ENCODE results near the gene ABHD4. TPM values are rescaled to one million over a fixed set of nuclear protein-coding genes. Genes with fewer than 3 reads are reported as not detected.
"Not testable (repeated sequence)": the region's sequence is repeated elsewhere in the genome, so short reads cannot be mapped to it uniquely, and the experiment has no call there.

Gene ABHD4
- total RNA-seq, 1 donor, result 7.5 TPM

DNA sequence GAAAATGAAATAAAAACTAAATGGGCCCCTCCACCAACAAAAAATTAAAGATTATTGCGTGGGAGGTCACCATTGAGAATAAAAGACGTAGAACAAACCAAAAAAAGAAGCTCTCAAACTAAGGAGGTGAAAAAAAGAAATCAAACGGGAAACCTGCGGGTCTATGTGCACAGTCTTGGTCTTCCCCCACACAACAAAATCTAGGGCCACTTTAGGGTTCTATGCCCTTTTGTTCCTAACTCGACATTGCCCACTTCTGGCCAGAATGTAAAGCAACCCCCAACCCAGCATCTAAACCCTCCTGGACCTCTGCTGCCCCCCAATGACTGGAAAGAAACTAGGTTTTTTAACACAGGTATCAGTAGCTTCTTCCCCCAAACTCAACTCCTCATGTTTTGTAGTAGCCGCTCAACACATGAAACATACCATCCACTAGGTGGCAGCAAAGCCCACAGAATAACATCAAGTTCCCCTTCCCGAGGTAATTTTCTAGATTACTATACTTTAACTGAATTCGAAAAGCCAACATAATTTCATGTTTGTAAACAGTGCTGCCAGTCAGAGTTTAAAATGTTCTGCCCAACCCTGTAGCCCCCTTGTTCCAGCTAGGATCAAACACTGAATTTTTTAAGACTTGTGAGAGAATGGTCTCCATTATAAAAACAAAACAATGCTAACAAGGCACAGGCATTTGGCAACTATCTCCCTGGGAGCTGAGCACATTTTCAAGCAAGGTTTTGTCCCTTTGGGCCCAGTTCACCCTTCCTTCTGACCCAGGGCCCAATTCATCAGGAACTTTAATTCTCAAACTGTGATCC is 27.8 kb upstream of the ABHD4 start:
- no peaks in the 10 kb centered on the region for H3K27me3 ChIP-seq (ENCODE audit: insufficient read depth, low read length)
- peak overlapping the region; percentile 23 for H3K4me3 ChIP-seq (ENCODE audit: low read length)
- peaks cover 52% of the 10 kb centered on the region for H3K4me1 ChIP-seq (ENCODE audit: insufficient read depth, low read length)

GRCh38 chr14:22572562-22573058 is 25.5 kb upstream of the ABHD4 start:
- H3K9me3 ChIP-seq (ENCODE audit: low read depth, low read length), result no peaks in the 10 kb centered on the region

More for the DNA sequence above, 27.8 kb upstream of the ABHD4 start:
- H3K9me3 ChIP-seq (ENCODE audit: low read depth, low read length), result no peaks in the 10 kb centered on the region

GRCh38 chr14:22573804-22574203 is 24.3 kb upstream of the ABHD4 start:
- Histone ChIP-seq H3K9me3 (ENCODE audit: low read depth, low read length) (no peaks in the 10 kb centered on the region), H3K4me1 (ENCODE audit: insufficient read depth, low read length) (peaks cover 21% of the 10 kb centered on the region), H3K27me3 (ENCODE audit: insufficient read depth, low read length) (no peaks in the 10 kb centered on the region), H3K4me3 (ENCODE audit: low read length) (no peak overlapping the region)

More at GRCh38 chr14:22572562-22573058, 25.5 kb upstream of the ABHD4 start:
- Histone ChIP-seq H3K4me1 (ENCODE audit: insufficient read depth, low read length) (peaks cover 32% of the 10 kb centered on the region), H3K4me3 (ENCODE audit: low read length) (no peak overlapping the region), H3K27me3 (ENCODE audit: insufficient read depth, low read length) (no peaks in the 10 kb centered on the region)

- no peaks in the 10 kb centered on the region for H3K9me3 ChIP-seq (ENCODE audit: low read depth, low read length)
- no peak overlapping the region for H3K4me3 ChIP-seq (ENCODE audit: low read length)
- H3K4me1 ChIP-seq (ENCODE audit: insufficient read depth, low read length), result no peaks in the 10 kb centered on the region
- H3K27me3 ChIP-seq (ENCODE audit: insufficient read depth, low read length), result no peaks in the 10 kb centered on the region
Measured at GRCh38 chr14:22577334-22577908, 20.7 kb upstream of the ABHD4 start.

- H3K4me1 ChIP-seq (ENCODE audit: insufficient read depth, low read length), result peaks cover 10% of the 10 kb centered on the region
- H3K9me3 ChIP-seq (ENCODE audit: low read depth, low read length), result no peaks in the 10 kb centered on the region
- H3K4me3 ChIP-seq (ENCODE audit: low read length), result no peak overlapping the region
- no peaks in the 10 kb centered on the region for H3K27me3 ChIP-seq (ENCODE audit: insufficient read depth, low read length)
Measured at GRCh38 chr14:22579236-22579635, 18.9 kb upstream of the ABHD4 start.

DNA sequence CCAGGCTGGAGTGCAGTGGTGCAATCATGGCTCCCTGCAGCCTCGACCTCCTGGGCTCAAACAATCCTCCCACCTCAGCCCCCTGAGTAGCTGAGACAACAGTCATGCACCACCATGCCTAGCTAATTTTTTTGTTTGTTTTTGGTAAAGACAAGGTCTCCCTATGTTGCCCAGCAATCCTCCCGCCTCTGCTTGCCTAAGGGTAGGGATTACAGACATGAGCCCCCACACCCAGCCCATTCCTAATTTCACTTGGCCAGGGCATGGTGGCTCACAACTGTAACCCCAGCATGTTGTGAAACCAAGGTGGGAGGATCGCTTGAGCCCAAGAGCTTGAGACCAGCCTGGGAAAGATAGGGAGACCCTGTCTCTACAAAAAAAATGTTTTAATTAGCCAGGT is 18.2 kb upstream of the ABHD4 start:
- peaks cover 14% of the 10 kb centered on the region for H3K4me1 ChIP-seq (ENCODE audit: insufficient read depth, low read length)
- H3K4me3 ChIP-seq (ENCODE audit: low read length), result no peak overlapping the region
- no peaks in the 10 kb centered on the region for H3K27me3 ChIP-seq (ENCODE audit: insufficient read depth, low read length)
- H3K9me3 ChIP-seq (ENCODE audit: low read depth, low read length), result no peaks in the 10 kb centered on the region

DNA sequence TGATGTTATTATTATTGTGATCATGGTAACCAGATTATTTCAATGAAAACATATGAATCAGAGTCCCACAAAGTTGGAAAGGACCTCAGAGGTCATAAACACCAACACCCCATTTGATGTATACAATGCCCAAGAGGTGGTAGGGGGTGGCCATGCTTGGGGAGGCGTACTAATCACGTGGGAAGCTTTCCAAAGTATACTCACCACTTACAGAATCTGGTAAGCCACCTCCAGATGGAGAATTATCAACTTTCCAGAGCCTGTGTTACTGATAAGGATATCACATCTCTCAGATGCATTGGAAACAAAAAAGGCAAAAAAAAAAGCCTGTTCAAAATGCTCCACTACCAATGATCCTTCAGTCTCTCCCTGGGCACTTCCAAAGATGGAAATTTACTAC is 17.5 kb upstream of the ABHD4 start:
- no peak overlapping the region for H3K4me3 ChIP-seq (ENCODE audit: low read length)
- no peaks in the 10 kb centered on the region for H3K27me3 ChIP-seq (ENCODE audit: insufficient read depth, low read length)
- H3K9me3 ChIP-seq (ENCODE audit: low read depth, low read length), result no peaks in the 10 kb centered on the region
- H3K4me1 ChIP-seq (ENCODE audit: insufficient read depth, low read length), result peaks cover 14% of the 10 kb centered on the region

GRCh38 chr14:22583994-22584393 is 14.1 kb upstream of the ABHD4 start:
- Histone ChIP-seq H3K4me1 (ENCODE audit: insufficient read depth, low read length) (peaks cover 34% of the 10 kb centered on the region), H3K27me3 (ENCODE audit: insufficient read depth, low read length) (no peaks in the 10 kb centered on the region), H3K9me3 (ENCODE audit: low read depth, low read length) (no peaks in the 10 kb centered on the region), H3K4me3 (ENCODE audit: low read length) (no peak overlapping the region)

DNA sequence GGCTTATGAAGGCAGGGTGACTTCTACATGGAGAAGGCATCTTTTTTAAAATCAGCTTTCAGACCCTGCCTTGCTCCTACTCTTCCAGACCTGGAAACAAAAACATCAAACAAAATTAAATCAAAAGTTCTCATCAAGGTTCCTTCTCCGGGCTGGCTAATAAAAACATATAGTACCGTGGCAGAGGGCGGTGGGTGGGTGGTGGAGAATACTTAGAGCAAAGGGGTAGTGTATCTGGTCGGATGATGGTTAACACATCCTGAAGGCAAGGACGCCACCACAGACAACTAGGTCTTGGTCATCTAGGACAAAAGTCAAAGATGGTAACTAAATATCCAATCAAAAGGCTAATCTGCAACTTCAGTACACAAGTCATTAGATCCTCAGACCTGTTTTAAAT is 10.9 kb upstream of the ABHD4 start:
- Histone ChIP-seq H3K4me3 (ENCODE audit: low read length) (no peak overlapping the region), H3K9me3 (ENCODE audit: low read depth, low read length) (no peaks in the 10 kb centered on the region), H3K4me1 (ENCODE audit: insufficient read depth, low read length) (peaks cover 43% of the 10 kb centered on the region), H3K27me3 (ENCODE audit: insufficient read depth, low read length) (no peaks in the 10 kb centered on the region)

DNA sequence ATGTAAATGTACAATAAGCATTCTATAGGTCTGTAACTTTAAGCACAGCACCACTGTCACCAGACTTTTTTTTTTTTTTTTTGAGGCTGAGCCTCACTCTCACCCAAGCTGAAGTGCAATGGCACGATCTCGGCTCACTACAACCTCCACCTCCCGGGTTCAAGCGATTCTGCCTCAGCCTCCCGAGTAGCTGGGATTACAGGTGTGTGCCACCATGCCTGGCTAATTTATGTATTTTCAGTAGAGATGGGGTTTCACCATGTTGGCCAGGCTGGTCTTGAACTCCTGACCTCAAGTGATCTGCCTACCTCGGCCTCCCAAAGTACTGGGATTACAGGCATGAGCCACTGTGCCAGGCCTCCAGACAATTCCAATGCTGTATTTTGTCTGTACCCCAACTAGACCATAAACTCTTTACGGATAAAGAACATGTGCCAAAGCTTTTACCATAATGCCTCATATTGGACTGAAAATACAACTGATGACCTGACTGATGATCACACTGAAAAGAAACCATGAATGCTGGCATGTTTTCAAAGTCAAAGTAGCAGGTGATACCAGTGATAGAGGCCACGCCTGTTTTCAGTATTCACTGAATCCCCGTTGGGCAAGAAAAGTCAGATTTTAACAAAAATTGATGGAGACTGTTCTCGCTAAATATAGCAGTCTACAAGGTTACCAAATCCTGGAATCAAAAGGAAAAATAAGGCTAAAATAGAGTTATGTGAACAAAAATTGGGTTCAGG is 10.2 kb upstream of the ABHD4 start:
- H3K9me3 ChIP-seq (ENCODE audit: low read depth, low read length); H3K27me3 ChIP-seq (ENCODE audit: insufficient read depth, low read length): not testable (repeated sequence)
- H3K4me1 ChIP-seq (ENCODE audit: insufficient read depth, low read length), result peaks cover 43% of the 10 kb centered on the region
- peak overlapping the region; percentile 64 for H3K4me3 ChIP-seq (ENCODE audit: low read length)

- Histone ChIP-seq H3K27me3 (ENCODE audit: insufficient read depth, low read length) (no peaks in the 10 kb centered on the region), H3K4me3 (ENCODE audit: low read length) (peak overlapping the region; percentile 64), H3K9me3 (ENCODE audit: low read depth, low read length) (no peaks in the 10 kb centered on the region), H3K4me1 (ENCODE audit: insufficient read depth, low read length) (peaks cover 39% of the 10 kb centered on the region)
Measured at GRCh38 chr14:22588526-22589095, 9.5 kb upstream of the ABHD4 start.

- H3K9me3 ChIP-seq (ENCODE audit: low read depth, low read length), result no peaks in the 10 kb centered on the region
- peak within 1 kb of the TSS; percentile 64 for H3K4me3 ChIP-seq (ENCODE audit: low read length)
- no peaks in the 10 kb centered on the region for H3K27me3 ChIP-seq (ENCODE audit: insufficient read depth, low read length)
- H3K4me1 ChIP-seq (ENCODE audit: insufficient read depth, low read length), result peaks cover 33% of the 10 kb centered on the region
Measured at GRCh38 chr14:22589096-22589839, 8.8 kb upstream of the ABHD4 start, which contains the start of gene DAD1. Gene DAD1 (minus strand): TSS chr14:22589224. CDS start chr14:22589157, 67 bp downstream.

- Histone ChIP-seq H3K27me3 (ENCODE audit: insufficient read depth, low read length) (no peaks in the 10 kb centered on the region), H3K9me3 (ENCODE audit: low read depth, low read length) (no peaks in the 10 kb centered on the region), H3K4me3 (ENCODE audit: low read length) (no peak overlapping the region), H3K4me1 (ENCODE audit: insufficient read depth, low read length) (peaks cover 22% of the 10 kb centered on the region)
Measured at GRCh38 chr14:22593189-22593588, 4.9 kb upstream of the ABHD4 start.

DNA sequence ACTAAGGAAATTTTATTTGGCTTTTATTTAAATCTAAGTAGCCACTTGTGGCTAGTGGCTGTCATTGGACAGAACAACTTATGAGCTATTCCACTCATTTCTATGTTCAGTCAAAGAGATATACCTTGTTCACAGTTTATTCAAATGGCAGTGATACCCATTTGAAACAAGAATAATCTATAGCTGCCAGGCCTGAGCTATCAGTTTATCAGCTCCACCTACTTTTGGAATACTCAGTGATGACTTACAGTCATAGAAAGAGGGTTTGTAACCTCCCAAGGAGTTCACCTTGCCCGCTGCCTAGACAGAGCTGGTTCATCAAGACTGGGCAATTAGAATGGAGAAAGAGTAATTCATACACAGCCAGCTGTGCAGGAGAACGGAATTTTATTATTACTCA is 4.5 kb upstream of the ABHD4 start:
- H3K4me3 ChIP-seq (ENCODE audit: low read length), result no peak overlapping the region
- peaks cover 19% of the 10 kb centered on the region for H3K4me1 ChIP-seq (ENCODE audit: insufficient read depth, low read length)
- H3K9me3 ChIP-seq (ENCODE audit: low read depth, low read length), result no peaks in the 10 kb centered on the region
- no peaks in the 10 kb centered on the region for H3K27me3 ChIP-seq (ENCODE audit: insufficient read depth, low read length)
